T-helper 1 cell (primary cell): Measurements from ENCODE around the gene SUSD1.
A peak's percentile ranks its signal among the peaks of the same experiment; 100 is the strongest.

ENCODE experiments used
- DNase-seq, 5 donors: peaks; one replicate each; pipeline ENCODE4 v3.0.0-alpha.2; 2012 to 2020

SUSD1 gene

DNA sequence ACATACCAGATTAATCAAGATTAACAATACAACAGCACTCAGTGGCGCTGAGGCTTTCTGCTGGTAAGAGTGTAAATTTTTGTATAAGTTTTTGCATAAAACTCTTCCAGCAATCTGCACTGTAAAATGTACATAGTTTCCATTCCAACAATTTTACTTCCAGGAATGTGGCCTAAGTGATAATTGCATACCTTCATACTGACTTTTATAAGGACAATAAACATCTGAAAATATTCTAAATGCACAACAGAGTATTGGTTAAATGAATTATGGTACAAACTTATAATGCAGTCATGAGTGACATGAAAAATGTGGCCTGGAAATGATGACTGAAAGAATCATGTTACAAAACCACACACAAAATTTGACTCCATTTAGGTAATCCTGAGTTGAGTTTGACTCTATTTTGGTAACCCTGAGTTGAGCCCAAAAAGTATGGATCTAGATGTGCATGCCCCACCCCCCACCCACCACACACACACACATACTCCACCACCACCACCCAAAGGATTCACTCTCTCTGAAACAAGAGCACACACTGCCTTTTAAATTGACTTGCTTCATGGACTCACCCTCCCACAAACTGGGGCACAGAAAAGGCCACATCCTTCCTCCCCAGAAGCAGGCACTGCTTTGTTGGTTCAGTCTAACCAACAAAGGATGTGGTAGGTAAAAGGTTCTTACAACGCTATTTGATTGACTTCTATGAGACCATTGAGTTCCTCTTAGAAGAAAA is 137.6 kb downstream of the SUSD1 start:
- DNase-seq, result peak in 4 of 5 donors; percentile 38 to 95 (median 42)

DNA sequence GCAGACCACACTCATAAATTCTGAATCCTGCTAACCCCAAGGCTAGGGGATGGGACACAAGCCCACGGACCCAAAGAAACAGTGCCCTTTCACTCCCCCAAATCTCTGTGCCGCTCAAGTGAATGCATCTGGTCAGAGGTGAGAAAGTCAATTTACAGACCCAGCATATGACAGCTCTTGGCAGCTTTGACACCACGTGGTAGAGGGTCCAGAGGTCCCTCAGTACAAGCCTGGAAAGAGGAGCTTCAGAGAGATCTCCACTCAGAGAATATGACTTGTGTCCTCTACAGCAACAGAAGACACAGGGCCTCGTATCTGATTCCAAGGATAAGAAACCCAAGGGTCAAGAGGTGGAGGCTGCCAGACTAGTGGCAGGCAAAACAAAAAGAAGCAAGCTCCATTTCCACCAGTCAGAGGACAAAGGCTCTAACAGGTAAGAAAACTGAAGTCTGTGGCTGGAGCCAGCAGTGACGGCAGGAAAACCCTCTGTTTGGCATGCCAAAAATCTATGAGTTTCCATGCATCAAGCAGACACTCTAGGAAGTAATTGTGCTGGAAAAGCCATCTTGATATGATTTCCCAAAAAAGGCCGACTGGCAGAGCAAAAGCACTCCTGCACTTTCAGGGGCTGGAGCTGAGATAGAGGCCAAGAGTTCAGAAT is 139.8 kb downstream of the SUSD1 start:
- no peak for DNase-seq

DNA sequence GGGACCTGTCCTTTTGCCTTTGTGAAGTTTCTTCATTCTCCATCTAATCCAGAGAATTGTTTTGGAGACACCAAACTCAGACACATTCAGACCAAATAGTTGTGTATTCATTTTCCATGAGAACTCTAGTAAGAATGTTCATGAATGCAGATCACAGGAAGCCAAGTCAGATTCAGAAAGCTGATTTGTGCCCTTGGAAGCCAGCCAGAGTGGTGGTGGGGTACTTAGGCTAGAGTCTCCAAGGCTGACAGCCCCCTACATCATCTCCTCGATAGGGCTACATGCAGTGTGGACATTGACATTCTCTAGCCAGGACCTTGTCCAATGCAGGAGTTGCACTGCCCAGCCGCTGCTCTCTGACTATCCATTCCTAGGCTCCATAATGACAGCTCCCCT is 140.9 kb downstream of the SUSD1 start:
- DNase-seq, result no peak

DNA sequence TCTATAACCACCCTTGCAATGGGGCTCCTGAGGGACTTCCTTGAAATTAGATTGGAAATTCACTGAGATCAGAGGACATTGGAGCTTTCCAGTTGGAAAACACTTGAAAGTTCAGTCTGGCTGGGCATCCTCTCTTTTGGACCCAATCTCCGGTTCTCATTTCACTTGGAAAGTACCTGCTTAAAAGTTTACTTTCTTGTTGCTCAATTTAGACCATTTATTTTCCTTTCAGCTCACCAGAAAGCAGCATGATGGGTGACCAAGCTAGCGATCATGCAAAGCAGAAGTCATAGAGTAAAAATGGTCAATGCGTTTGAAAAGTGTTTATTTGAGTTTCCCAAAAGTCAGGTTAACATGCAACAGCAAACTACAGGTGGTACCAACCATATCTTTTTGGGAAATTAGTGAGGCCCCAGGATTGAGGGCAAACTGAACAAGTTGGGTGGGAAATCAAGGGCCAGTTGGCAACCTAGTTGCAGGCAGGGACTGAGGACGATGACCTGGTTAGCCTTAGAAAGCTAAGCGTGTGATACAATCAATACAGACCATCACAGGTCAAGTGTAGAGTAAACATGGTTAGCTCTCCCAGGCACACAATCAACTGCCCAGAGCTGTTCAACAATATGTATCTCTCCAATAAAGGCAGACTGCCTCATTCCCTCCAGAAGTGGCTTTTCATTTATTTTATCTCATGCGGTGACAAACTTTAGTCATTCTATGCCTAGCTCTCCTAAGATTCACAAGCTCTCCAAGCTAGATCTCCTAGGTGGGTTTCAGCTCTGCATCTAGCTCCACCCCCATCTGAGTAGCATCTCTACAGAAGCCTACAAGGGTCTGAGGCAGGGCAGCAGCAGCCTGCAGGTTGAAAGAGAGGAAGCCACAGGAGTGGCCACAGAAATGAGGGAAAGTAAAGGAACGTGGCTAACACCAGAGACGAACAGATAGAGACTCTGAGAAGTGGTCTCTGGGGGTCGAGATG is 141.6 kb downstream of the SUSD1 start:
- no peak for DNase-seq

DNA sequence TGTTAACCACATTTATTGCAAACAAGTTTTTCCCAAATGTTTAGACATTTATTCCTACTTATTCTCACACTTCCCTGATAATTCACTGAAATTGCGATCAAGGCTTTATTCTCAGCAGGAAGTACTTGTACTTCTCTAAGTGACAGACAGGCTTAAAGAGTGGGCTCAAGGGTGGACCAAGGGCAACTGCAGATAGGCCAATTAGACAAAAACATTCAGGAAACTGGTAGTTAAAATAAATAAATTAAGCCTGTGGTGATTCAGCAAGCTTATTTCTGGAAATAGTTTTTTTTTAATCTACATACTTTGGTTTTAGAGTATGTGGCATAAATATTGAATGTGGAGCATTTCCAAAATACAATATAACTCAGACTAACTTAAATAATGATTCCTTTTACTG is 142.4 kb downstream of the SUSD1 start:
- no peak for DNase-seq

DNA sequence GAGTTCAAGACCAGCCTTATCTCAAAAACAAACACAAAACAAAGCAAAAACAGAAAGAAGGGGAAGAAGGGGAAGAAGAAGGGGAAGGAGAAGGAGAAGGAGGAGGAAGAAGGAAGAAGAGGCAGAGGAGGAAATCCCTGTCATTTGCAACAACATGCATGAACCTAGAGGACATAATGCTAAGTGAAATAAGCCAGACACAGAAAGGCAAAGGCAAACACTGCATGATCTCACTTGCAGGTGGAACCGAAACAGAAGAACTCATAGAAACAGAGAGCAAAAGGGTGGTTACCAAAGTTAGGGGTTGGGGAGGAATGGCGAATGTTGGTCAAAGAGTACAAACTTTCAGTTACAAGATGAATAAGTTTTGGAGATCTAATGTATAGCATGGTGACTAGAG is 143.1 kb downstream of the SUSD1 start:
- DNase-seq, result peak in 1 of 5 donors; percentile 59

DNA sequence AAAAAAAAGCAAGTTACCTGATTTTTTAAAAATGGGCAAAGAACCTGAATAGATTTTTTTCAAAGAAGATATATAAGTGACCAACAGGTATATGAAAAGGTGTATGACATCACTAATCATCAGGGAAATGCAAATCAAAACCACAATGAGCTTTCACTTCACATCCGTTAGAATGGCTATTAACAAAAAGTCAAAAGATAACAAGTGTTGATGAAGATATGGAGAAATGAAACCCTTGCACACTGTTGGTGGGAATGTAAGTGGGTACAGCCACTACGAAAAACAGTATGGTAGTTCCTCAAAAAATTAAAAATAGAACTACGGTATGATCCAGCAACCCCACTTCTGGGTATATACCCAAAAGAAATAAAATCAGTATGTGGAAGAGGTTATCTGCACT is 143.7 kb downstream of the SUSD1 start:
- DNase-seq, result no peak

DNA sequence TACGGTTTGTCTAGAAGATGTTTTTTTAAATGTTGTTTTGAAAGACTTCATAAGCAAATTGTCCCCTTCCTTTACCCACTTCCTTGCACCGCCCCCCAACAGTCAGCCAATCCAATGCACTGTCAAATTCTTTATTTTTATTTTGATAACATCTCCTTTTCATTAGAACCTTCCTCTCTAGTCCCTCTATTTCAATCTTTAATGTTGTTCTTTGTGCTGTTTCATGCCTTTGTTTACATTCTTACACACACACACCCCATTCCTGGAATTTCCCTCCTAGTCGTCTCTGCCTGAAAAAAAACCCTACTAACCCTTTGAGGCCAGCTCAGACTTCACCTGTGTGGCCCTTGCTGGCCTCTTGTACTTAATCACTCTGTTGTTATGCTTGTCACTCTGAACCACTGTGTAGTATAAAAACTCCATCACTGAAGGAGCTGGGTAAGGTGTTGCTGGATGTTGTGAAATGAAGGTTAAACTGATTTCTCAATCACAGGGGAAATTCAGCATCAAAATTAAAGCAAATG is 145.1 kb downstream of the SUSD1 start:
- DNase-seq, result no peak

DNA sequence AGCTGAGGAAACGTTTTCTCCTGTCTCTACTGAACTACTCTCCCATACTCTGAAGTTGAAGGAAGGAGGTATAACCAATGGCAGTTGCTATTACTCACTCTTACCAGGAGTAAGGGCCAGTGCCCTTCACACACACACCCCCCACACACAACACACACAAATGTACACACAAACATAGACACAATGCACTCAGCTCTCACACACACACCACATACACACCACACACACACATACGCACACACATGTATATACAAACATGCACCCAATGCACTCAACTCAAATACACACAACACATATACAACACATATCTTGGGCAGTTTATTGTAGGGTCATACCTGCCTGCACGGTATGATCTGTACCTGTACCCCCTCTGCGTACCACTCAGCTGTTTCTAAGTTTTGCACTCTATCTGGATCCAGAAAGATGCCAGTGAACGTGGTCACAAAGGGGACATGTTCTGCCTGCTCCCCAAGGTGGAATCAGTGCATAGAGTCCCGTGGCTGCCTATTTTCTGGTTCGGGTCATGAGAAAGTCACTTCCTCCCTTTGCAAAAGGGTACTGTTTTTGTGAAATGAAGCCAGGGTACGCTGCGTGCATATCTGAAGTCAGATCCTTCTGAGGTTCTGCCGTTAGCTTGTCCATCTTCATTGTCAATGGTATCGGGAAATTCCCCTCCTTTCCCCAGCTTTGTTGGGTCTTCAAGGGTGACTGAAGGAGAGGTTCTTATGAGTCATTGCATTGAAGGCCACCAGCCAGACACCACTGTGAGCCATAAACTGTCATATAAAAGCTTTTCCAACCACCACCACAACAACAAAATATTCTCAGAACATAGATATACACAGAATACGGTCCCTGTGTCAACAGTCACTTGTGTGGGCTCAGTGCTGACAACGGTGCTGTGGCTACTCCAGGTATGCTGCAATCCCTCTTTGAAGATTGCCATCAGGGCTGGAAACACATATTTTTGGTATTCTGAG is 146.6 kb downstream of the SUSD1 start:
- peak in 1 of 5 donors; percentile 74 for DNase-seq

DNA sequence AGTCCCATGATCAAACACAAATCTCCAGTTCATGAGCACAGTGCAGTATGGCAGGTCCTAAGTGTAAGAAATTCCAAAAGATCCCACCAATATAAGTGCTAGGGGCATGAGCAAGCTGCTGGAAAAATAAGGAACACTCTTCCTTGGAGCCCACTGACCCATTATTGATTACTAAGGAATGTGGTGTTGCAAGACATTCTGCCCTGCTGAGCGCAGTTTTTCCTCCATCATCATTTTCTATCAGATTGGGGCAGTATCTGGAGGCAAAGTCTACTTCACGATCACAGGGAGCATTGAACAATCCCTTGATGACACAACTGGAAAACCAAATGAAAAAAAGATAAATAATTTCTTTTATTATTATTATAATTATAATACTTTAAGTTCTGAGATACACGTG is 149.2 kb downstream of the SUSD1 start:
- no peak for DNase-seq

DNA sequence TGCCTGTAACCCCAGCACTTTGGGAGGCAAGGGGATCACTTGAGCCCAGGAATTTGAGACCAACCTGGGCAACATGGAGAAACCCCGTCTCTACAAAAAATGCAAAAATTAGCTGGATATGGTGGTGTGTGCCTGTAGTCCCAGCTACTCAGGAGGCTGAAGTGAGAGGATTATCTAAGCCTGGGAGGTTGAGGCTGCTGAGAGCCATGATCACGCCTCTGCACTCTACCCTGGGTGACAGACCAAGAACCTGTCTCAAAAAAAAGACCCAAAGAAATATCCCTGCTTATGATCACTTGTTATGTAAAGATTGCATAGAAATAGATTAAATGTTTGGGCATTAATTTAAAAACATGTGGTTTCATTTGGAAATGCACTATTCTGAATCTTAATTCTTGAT is 153.4 kb downstream of the SUSD1 start:
- no peak for DNase-seq

DNA sequence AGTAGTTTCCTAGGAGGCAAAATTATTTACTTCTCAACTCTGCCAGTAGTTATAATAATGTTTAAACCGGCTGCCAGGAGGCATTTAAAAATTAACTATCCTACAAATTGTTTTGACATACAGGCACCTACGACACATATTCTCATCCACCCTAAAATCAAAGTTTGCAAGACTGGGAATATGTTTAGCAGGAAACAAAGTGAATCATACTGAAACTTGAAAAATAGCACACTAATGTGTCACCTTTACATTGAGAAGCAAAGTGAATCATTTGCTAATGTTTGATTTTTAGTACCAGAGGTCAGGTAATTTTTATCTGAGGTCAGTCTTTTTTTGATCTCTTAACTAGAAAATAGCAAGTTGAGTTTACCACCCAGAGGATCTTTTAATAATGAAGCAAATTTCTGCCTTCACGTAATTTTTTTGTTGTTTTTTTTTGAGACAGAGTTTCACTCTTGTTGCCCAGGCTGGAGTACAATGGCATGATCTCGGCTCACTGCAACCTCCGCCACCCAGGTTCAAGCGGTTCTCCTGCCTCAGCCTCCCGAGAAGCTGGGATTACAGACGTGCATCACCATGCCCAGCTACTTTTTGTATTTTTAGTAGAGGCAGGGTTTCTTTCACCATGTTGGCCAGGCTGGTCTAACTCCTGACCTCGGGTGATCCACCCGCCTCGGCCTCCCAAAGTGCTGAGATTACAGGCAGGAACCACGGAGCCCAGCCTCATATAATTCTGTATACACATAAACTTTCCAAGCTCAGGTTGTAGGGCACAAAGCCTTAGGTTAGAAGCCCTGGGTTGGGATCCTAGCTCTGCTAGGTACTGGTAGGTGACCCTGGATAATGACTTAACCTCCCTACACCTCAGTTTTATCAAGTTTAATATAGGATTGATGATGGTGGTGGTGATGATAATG is 154.2 kb downstream of the SUSD1 start:
- DNase-seq, result peak in 1 of 5 donors; percentile 16

DNA sequence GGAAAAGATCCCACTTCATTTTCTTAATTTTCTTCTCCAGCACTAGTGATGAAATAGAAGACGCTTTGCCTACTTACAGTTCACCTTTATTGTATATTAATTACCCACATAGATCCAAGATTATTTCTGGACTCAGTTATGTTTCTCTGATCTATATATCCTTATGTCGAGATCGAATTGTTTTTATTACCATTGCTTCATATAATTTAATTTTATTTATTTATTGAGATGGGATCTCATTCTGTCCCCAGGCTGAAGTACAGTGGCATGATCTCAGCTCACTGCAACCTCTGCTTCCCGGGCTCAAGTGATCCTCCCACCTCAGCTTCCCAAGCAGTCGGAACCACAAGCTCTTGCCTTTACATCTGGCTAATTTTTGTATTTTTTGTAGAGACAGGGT is 157.2 kb downstream of the SUSD1 start:
- no peak for DNase-seq

DNA sequence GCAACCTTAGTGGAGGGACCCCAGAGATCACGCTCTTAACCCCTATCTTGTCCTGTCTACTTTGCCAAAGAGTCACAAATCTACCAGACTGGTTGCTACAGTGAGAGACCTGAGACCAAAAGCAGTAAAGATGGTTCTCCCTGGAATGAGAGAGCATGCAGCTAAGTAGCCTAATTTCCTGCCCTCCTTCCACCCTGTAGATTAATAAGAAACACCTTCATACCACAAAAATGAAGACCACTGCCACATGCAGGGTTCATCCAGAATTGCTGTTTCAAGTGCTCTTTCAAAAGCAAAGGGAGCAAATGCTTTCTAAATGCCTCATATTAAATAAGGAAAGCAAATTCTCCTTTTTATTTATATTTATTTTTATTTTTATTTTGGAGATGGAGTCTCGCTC is 159.4 kb downstream of the SUSD1 start:
- no peak for DNase-seq

DNA sequence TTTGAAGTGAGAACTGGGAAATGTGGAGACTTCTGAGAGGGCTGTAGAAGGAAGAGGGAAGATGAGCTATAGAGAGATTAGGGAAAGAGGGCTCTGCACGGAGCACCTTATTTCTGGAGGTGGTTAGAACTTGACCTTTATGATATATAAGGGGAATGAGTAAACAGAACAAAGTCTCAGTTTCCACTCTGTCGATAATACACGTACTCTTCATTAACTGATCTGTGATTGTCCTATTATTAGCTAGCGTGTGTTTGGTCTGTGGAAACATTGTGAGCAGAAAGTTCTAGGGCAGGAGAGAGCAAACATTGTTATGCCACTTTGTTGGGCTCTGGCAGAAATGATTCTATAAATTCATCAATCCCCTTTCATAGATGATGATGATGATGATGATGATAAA is 159.9 kb downstream of the SUSD1 start:
- DNase-seq, result no peak

DNA sequence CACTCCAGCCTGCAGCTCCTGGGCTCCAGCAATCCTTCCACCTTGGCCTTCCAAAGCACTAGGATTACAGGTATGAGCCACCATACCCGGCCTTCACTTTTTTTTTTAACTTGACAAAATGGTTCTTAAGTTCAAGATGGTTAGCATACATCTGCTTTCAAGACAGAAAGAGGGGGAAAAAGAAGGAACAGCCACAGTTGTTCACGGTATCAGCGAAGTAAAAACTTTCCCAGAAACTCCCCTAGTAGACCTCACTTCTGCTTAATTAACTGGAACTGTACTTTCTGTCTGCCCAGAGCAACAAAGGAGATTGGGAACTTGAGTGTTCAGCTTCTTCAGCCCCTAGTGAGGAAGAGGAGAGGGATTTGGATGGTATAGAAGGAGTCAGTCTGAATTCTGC is 161.8 kb downstream of the SUSD1 start:
- no peak for DNase-seq

DNA sequence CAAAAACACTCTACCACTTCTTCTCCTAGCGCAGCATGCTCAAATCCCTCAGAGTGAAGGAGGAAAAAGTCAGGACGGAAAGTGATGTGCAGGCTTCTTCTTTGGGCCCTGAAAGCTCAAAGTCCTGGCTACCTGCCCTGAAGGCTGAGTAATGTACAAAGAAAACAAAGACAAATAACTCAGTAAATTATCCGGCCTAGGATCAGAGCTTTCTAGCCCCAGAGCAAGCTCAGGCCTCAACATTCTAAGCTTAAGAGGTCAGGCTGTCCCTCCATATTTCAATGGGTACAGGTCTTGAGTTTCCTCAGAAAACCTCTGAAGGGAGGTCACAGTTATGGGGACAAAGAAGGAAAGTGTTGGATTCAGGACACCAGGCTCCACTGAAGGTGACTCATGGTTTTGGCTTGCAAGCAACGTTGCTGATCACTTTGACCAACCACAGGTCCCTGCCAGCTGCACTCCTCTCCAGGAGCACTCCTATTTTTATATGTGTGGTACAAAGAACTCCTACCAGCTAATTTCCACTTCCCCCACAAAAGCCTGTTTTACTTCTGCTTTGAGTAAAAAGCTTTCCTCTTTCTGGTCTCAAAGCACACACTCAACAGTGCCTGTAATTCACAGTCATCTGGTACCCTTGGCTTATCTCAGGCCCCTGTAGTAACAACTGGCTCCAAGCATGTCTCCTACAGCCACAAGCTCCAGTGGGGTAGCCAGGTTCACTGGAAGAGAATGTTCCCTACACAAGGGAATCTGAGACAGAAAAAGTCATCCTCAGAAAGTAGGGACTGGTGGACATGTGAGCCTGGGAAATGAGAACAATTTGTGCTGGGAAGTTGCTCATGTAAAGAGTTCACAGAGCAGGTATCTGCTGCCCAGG is 162.8 kb downstream of the SUSD1 start:
- peak in 1 of 5 donors; percentile 38 for DNase-seq

DNA sequence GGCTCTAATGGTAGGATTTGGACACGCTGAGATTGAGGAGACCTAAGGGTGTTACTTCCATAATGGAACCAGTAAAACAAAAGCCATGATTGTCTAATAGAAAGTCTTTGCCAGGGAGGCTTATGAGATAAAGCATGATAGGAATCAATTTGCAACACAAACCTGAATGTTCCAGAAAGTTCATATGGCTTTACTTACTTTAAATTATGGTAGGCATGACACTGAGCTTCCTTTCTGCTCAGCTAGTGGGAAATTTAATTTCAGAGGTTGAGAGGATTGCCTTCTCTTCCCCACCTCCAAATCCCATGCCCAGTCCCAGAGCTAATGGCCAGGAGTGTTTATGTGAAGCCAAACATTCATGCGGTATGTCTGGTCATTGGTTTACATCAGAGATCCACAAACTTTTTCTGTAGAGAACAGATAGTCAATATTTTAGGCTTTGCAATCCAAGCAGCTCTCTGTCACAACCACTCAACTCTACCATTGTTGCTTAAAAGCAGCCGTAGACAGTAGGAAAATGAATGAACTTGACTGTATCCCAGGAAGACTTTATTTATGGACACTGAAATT is 164.0 kb downstream of the SUSD1 start:
- no peak for DNase-seq

DNA sequence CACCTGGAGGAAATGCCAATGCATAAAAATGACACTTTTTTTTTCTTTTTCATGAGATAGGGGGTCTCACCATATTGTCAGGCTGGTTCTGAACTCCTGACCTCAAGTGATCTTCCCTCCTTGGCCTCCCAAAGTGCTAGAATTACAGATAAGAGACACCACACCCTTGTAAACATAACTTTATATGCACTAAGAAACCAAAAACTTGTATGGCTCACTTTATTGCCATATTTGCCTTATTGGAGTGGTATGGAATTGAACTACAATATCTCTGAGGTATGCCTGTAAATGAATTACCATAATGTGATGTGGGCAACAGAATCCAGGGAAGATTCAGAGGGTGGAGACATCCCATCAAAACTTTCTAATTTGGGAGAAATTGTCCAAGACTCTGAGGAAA is 164.6 kb downstream of the SUSD1 start:
- no peak for DNase-seq
